GM12878 (cell line): Measurements from ENCODE around the gene IGF1R. TPM values are rescaled to one million over a fixed set of nuclear protein-coding genes. Genes with fewer than 3 reads are reported as not detected.

Experiments
- CBX3 ChIP-seq: fragments of 200-600 bp; sonication (generic); IDR thresholded peaks from 2 replicates; pipeline ENCODE4 v1.6.1; 2016; ENCODE audit warnings: low read depth, borderline replicate concordance
- E2F8 ChIP-seq: fragments of 450-650 bp; IDR thresholded peaks from 2 replicates; pipeline ENCODE4 v1.6.1; 2018; ENCODE audit warnings: mild to moderate bottlenecking, low read depth, moderate library complexity; ENCODE audit not compliant: partially characterized antibody
- HDAC2 ChIP-seq: fragments of 200-600 bp; sonication (generic); IDR thresholded peaks from 2 replicates; pipeline ENCODE4 v1.6.1; 2017
- IRF4 ChIP-seq: IDR thresholded peaks from 2 replicates; pipeline ENCODE4 v1.6.1; 2011; ENCODE audit warnings: low read depth, low read length
- KAT2A ChIP-seq: conservative IDR thresholded peaks from 2 replicates; pipeline ENCODE4 v1.6.1; 2011; ENCODE audit warnings: low read depth, low read length; ENCODE audit not compliant: control insufficient read depth
- MYC ChIP-seq: IDR thresholded peaks from 2 replicates; pipeline ENCODE4 v1.6.1; 2011; ENCODE audit warnings: mild to moderate bottlenecking, low read length, moderate library complexity, inconsistent platforms; ENCODE audit not compliant: insufficient read depth, insufficient replicate concordance, insufficient read length, severe bottlenecking
- NFIC ChIP-seq: IDR thresholded peaks from 2 replicates; pipeline ENCODE4 v1.6.1; 2012; ENCODE audit warnings: low read depth, mild to moderate bottlenecking, inconsistent platforms, low read length, moderate library complexity
- NFYB ChIP-seq: IDR thresholded peaks from 2 replicates; pipeline ENCODE4 v1.6.1; 2011; ENCODE audit warnings: low read depth, mild to moderate bottlenecking, low read length, improper control_type of control experiment, moderate library complexity; ENCODE audit not compliant: insufficient read depth
- PBX3 ChIP-seq: IDR thresholded peaks from 2 replicates; pipeline ENCODE4 v1.6.1; 2011; ENCODE audit warnings: mild to moderate bottlenecking, low read depth, low read length, moderate library complexity; ENCODE audit not compliant: insufficient replicate concordance
- POLR2AphosphoS5 ChIP-seq: IDR thresholded peaks from 2 replicates; pipeline ENCODE4 v1.6.1; 2011; ENCODE audit warnings: mild to moderate bottlenecking, low read length, inconsistent platforms
- RAD51 ChIP-seq: fragments of 450-650 bp; IDR thresholded peaks from 2 replicates; pipeline ENCODE4 v1.6.1; 2016; ENCODE audit warnings: moderate library complexity, mild to moderate bottlenecking, inconsistent platforms
- REST ChIP-seq: IDR thresholded peaks from 2 replicates; pipeline ENCODE4 v1.6.1; 2012; ENCODE audit warnings: mild to moderate bottlenecking, low read depth, low read length
- SIX5 ChIP-seq: IDR thresholded peaks from 2 replicates; pipeline ENCODE4 v1.6.1; 2011; ENCODE audit warnings: mild to moderate bottlenecking, low read depth, low read length, moderate library complexity; ENCODE audit not compliant: severe bottlenecking
- SPI1 ChIP-seq: IDR thresholded peaks from 2 replicates; pipeline ENCODE4 v1.6.1; 2011; ENCODE audit warnings: low read depth, mild to moderate bottlenecking, low read length, moderate library complexity, borderline replicate concordance; ENCODE audit not compliant: insufficient read depth
- SUPT20H ChIP-seq: IDR thresholded peaks from 2 replicates; pipeline ENCODE4 v1.6.1; 2011; ENCODE audit warnings: low read depth, mild to moderate bottlenecking, low read length, moderate library complexity, borderline replicate concordance; ENCODE audit not compliant: control insufficient read depth
- USF1 ChIP-seq: IDR thresholded peaks from 2 replicates; pipeline ENCODE4 v1.6.1; 2011; ENCODE audit warnings: borderline replicate concordance, low read depth, mild to moderate bottlenecking, moderate library complexity, mixed read lengths, low read length; ENCODE audit not compliant: insufficient read depth; ENCODE audit errors: extremely low read length
- ZBTB33 ChIP-seq: fragments of 450-650 bp; IDR thresholded peaks from 2 replicates; pipeline ENCODE4 v1.6.1; 2017; ENCODE audit warnings: mild to moderate bottlenecking
- polyA plus RNA-seq, 11 experiments: library from polyadenylated mRNA; depleted of rRNA in 4 of 11; unstranded in 6 of 11; stranded (reverse) in 5 of 11; fragments of >200 nt; fragmentation: Nextera tagmentation in 4 of 11; fragmentation: Illumina TruSeq in 1 of 11; extraction: Ambion mirVana in 4 of 11; extraction: Trizol in 1 of 11; gene quantifications; 1 replicate in 1 of 11; 2 replicates in 10 of 11; pipeline versions ENCODE4 v1.2.1 to v1.2.3, GENCODE V29; 2011 to 2016; ENCODE audit warnings: inconsistent platforms in 2 of 11, missing spikeins in 2 of 11, low read depth in 1 of 11
- total RNA-seq, 4 experiments: library from RNA; depleted of rRNA in 3 of 4; stranded (reverse); fragments of >200 nt in 3 of 4; fragmentation: Illumina TruSeq in 1 of 4; extraction: Trizol in 1 of 4; gene quantifications; 2 replicates each; pipeline versions ENCODE4 v1.2.1 to v1.2.3, GENCODE V29; 2013 to 2021

IGF1R gene
- total and polyA plus RNA-seq, 10 of the 15 experiments (the other 5 are each of a cell fraction or from before 2014, with no cell fraction given) = 0.03 to 2.7 (median 0.66) TPM

- no peak for TF ChIP-seq ZBTB33
- peak; percentile 56; the same call in 1 of the 2 replicates for TF ChIP-seq POLR2AphosphoS5
- TF ChIP-seq SUPT20H = no peak
- TF ChIP-seq NFYB = no peak
- no peak for TF ChIP-seq CBX3
- no peak for TF ChIP-seq REST
- TF ChIP-seq USF1 = no peak
- no peak for TF ChIP-seq MYC
- 0 out of 2 replicates have a peak, but pooled peaks have one; percentile 27 for TF ChIP-seq IRF4
- TF ChIP-seq PBX3 = no peak
- TF ChIP-seq KAT2A = no peak
- no peak for TF ChIP-seq RAD51
- TF ChIP-seq E2F8 = no peak
- TF ChIP-seq HDAC2 = no peak
- no peak for TF ChIP-seq SIX5
- no peak for TF ChIP-seq SPI1
- TF ChIP-seq NFIC = no peak; the same call in 1 of the 2 replicates
Observed at GRCh38 chr15:98981851-98982722, 333.7 kb downstream of the IGF1R start (continued).
